ENCODE results near the gene RNASE11.
"Not testable (repeated sequence)": the region's sequence is repeated elsewhere in the genome, so short reads cannot be mapped to it uniquely, and the experiment has no call there.

Gene RNASE11

DNA sequence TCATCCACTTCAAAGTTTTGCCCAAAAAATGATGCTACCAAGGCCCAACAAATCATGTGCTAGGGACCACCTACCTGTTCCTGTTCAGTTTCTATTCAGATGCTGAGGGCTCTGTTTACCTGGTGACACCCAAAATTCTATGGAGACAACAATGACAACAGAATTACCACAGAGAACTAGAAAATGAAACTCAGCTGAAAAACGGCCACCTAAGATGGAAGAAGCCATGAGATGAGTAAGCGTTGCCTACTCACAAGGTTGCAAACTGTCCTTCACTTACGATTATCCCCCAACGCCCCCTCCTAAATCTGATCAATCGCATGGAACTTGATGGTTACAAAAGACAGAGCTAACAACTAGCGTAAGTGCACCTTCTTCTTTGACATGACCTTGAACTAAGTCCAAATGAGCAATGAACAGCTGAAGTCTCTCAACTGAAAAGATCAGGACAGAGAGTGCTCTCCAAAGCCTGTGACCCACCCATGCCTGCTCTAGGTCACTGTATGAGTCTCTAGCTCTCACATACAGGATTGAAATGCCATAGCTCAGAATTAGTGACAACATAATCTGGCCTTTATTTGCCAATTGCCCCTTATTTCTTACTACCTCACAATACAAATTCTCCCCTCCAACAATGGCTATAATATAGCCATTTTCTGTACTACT is at the start of gene RNASE11:
RNASE11 (minus strand) TSS at position 513 of the 666 bp plus-strand sequence.
- no peak for DNase-seq

DNA sequence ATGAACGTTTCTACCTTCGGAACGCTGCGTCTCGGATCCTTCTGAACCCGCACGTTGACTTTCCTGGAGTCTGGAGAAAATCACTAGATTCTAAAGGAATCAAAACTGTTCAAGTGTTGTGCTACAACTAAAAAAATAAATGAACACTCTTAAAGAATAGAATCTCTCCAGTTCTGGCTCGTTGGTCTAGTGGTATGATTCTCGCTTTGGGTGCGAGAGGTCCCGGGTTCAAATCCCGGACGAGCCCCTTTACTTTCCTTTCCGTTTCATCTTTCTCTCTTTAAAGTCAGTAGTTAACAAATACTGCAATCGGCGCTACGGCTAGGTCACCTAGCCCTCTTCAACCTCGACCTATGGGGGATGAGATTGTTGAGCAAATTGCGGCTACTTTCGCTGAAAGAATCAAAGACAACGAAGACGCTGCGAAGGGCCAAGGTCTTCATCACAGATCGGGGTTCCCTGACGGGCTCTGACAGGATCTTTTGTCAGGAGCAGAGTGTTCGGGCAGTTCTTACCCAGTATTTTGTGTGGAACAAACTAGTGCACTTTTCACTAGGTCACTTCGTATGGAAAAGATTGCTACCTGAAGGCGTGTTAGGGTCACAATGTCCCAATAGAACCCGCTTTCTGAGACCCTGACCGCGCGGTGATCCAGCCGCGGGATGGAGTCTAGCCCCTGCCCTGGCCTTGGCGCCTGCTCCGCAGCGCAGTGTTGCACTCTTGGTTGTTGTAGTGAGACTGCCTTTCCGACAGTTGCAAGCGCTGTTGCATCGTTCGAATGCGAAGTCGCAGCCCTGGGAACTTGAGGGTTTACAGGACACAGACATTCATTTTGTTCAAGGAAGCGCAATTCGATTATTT is 45.3 kb upstream of the RNASE11 start:
- DNase-seq = no peak

DNA sequence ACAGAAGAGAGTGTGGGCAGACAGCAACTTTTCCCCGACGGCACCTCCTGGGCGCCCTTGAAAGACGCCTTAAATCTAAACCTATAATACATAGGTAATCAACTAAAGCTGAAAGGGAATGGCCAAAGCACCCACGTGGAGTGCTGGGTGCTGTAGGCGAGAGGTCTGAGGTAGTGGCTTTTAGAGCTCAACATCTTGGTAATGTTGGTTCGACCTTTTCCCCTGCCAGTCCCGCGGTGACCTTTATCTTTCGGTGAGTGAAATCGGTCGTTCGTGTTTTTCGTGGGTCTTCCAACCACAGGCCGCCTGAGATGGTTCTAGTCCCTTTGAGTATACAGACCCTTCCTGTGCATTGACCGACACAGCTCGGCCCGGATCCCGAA is 44.6 kb upstream of the RNASE11 start:
- no peak for DNase-seq

- no peak for DNase-seq
These were observed 44.1 kb upstream of the RNASE11 start for GRCh38 chr14:20631880-20632389.

DNA sequence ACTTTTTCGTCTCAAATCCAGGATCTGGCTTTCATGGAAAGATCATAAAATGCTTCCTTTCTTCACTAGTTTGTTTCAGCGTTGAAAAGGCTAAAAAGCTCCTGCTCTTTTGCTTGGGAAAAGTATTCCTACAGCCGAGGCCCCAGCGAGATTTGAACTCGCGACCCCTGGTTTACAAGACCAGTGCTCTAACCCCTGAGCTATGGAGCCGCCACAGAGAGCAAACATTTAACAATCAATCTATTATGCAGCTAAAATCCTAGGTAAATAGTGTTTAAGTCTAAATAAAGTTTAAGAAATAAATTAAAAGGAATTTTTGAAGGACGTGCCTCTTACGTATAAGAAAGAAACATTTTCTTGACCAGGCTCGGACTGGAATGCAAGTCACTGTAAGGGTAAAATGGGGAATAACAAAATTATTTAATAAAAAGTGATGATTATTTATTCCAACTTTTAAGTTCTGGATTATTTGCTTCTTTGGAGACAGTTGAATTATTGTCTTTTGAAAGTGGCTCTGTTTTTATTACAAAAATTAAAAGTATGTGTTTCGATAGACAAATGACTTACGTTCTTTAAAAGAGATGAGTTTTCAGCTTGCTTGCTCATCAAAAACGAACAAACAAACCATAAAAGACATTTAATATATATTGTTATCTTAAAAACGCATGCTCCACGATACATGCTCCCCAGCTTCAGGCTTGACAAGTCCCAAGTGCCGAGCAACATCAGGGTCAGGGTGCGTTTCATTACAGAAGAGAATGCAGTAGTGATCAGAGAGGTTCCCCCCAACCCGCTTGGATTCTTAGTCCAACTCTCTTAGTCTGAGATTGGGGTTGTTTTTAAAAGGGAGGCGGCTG is 43.5 kb upstream of the RNASE11 start:
- DNase-seq = no peak

GRCh38 chr14:20630340-20631022 is 42.7 kb upstream of the RNASE11 start:
- DNase-seq = no peak

DNA sequence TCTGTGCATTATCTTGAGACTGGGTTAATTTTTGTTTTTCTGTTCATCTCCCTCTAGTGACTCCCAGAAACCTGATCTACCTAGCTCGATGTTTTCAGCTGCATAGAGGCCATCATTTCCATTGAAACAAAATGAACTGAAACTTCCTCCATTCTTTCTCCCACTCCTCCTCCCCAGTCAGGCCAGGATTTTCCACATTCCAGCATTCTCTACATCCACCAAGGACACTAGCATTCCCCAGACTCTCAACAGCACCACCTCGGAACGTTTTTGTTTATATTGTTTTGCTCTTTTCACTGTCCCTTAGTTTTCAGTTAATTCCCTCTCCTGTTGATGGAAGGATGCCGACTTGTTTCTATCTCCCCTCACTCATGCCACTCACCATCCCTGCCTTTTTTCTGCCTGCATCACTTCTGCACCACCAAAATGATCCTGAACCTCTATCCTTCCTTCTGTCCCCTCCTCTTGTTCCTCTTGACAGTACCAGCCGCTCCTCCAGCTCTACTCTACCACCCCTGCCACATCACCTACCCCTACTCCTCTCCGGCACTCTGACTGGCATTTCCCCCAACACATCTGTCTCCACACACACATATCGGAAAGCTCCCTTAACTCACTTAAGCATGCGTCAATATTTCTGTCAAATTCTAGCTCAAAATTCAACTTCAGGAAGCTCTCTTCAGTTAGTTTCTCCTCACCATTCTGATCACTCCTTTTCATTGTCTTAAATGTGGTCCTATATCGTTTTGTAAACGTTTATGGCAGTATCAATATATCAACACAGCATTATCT is 40.5 kb upstream of the RNASE11 start:
- DNase-seq = no peak

DNA sequence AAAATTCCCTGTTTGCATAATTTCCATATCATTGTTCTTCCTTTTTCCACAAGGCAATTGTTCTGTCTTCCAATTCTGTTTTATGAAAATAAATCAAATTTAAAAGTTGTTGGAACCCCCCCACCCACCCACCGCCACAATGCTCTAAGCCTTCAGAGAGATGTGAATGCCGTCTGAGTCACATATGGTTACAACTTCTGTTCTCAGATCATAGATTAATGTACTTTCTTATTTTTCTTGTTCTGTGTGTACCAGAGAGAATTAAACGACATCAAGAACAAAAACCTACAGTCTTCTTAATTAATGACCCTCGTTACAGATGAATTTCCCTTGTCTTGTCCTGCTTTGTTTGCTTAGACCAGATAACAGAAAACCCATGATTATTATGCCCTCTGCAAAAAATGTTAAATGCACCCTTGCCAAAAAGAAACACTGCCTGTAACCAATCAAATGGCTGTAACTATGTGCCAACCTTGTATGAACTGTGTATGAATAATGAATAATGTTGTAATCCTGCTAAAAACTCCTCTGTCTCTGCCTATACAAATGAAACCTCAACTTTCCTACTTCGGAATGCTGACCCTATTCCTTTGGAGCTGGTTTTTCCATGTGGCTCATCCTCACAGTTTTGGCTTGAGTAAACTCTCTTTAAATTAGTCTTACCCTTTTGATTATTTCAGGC is 39.7 kb upstream of the RNASE11 start:
- DNase-seq = no peak

DNA sequence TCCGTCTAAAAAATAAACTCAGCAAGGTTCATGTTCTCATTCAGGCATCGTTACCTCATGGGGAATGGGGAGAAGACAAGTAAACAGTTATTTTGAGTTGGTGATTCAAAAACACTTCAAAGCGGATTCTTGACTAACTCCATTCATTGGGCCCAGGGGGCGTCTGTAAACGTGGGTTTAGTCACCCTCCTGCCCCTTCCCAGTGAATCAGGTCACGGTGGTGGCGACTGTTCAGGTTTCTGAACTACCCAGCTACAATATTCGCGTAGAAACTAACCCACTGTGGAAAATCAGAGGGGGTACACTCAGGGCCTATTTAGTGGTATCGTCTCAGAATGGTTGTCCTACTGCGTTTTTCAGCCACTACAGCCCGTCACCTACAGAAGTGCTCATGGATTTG is 38.5 kb upstream of the RNASE11 start:
- no peak for DNase-seq

GRCh38 chr14:20624495-20625070 is 36.8 kb upstream of the RNASE11 start:
- no peak for DNase-seq

GRCh38 chr14:20623798-20624197 is 36.0 kb upstream of the RNASE11 start:
- no peak for DNase-seq

- DNase-seq = no peak
These were observed 35.1 kb upstream of the RNASE11 start for GRCh38 chr14:20622816-20623291.

DNA sequence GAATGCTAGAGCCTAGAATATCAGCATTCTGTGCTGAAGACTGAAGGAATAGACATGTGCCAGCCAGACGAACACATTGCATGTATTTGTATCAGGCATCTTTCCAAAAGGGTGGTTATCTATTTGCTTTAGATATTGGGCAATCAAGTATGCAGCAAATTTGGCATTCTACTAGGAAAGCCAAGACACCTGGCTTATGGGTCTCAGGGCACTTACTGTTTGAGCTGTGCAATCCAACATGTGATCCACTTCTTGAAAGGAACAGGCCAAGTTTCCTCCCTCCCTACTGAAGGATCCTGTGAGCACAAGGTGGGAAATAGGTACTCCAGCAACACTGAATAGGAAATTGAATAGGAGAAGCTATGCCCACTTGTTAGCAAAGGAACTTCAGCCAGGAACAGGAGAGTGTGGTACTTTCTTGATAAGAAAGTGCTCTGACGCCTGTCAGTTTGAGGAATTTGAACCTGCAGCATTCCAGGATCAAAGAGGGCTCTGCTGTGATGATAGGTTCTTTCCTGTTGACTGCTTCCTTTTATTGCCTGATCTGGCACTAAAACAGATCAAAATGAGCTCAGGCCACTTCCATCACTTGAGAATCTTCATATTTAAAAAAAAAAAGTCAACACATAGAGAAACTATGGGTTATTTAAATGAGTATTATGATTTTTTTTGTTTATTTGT is 33.1 kb upstream of the RNASE11 start:
- no peak for DNase-seq

DNA sequence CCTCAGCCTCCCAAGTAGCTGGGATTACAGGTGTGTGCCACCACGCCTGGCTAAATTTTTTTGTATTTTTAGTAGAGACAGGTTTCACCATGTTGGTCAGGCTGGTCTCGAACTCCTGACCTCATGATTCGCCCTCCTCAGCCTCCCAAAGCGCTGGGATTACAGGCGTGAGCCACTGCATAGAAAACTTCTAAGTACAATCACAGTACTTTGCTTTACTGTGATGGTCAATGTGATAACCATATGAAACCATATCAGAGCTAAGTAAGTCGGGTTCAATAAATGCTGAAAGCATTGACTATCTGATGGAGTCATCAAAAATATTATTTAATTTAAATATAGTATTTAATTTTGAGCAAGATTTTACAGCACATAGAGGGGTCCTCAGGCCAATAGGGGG is 31.9 kb upstream of the RNASE11 start:
- DNase-seq = not testable (repeated sequence)

DNA sequence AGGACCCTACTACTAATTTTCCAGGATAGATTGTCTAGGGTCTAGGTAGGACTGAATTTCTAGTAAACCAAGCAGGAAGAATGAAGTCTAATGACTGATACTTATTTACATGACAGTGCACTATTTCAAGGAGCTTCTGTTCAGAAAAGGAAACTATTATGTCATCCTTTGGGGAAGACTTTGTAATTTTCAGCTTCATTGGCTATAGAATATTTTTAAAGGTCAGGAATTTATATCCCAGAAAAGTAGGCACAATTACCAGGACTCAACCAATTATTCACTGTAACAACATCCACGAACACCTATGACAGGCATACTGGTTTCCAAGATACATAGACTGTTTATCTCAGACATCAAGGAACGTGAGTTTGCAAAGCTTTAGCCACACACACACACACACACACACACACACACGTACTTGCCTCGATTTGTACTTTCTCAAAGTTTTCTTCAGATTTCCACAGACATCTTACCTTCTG is 30.5 kb upstream of the RNASE11 start:
- no peak for DNase-seq

DNA sequence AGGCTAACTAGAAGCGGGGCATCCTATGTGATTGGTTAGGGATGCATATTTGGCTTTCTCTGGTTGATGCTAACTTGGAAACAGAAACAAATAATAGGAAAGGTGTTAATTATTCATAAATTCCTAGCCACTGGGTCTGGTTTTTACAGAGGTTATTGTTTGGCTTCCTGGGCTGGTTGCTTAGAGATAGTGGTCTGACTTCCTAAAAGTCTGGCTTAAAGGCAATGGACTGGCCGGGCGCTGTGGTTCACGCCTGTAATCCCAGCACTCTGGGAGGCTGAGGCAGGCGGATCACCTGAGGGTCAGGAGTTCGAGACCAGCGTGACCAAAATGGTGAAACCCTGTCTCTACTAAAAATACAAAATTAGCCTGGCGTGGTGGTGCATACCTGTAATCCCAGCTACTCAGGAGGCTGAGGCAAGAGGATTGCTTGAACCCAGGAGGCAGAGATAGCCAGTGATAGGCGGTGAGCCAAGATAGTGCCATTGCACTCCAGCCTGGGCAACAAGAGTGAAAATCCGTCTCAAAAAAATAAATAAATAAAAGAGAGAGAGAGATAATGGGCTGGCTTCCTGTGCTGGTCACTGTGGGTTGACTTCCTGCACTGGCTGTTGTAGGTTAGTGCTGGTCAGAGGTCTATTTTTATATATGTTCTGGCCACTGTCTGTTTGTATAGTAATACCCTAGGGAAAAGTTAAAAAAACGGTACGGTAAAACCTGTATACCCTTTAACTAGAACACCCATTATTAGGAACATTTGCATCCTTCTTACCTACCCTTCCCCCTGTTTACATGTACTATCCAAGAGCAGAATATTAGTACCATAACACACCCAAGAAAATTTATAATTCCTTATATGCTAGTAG is 29.6 kb upstream of the RNASE11 start:
- DNase-seq = no peak

DNA sequence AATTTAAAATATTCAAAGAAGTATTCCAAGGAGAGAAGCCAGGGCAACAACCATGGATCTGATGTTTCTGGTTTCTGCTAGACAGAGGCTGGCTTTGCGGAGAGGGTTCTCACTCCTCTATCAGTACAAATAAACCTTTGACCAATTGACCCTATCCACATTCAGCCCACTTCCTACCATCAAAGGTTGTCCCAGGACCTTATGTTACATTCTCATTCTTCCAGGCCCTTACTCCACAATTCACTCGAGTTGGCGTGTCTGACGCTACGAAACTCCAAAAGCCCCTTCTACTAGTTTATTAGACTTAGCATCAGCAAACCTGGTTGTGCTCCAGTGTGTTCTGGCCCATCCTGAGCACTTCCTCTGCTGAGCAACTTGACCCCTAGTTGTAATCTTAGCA is 28.2 kb upstream of the RNASE11 start:
- no peak for DNase-seq

DNA sequence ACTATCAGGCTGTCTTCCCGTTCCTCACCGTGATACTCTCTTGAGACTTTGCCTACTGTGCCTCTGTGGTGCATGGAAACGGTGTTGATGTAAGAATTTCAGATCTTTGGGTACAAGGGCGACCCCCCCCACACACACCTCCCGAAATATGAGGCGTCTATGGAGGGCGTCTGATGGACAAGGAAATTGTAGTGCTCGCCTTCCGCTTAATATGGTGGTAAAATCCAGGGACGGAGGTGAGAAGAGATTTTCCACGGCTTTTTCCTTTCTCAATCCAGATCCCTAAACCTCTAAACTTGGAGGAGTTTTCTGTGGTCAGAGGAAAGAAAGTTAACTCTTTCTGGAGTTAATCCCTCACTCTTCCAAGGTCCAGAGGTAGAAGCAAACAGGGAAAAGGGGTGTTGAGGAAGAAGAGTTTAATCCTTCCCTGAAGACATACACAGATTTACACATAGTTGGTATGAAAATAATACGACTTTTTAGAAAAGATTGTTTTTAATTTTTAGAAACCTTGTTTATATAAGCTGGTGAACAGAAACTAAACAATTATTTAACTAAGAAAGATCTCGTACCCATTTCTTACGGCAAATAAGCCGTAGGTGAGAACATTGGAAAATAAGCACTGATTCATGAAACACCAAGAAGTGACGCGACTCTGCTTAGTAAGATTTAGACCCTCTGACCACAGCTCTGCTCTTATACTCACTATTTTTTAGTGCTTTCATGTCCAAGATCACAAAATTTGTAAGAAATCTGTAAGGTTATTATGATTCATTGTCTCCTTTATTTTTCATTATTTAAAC is 26.4 kb upstream of the RNASE11 start:
- DNase-seq = no peak
